Stimulated activated CD8-positive, alpha-beta memory T cell treated with anti-CD3 and anti-CD28 coated beads, Interleukin-7, amount 100 ng/mL, for 24 hours (primary cell): ENCODE results near the gene SUGCT.

Experiments used
- DNase-seq: peaks from one replicate; pipeline ENCODE4 v3.0.0-alpha.2; 2020; ENCODE audit warnings: low read depth

SUGCT gene

GRCh38 chr7:40527723-40528122 lies 392.9 kb downstream of the SUGCT start:
- DNase-seq: no peak

- DNase-seq: no peak
Observed at GRCh38 chr7:40530292-40530691, 395.5 kb downstream of the SUGCT start.

- no peak for DNase-seq
Observed at GRCh38 chr7:40531956-40532355, 397.2 kb downstream of the SUGCT start.

- DNase-seq: no peak
Observed at GRCh38 chr7:40535678-40536077, 400.9 kb downstream of the SUGCT start.

GRCh38 chr7:40536421-40536820 lies 401.6 kb downstream of the SUGCT start:
- DNase-seq: no peak

- DNase-seq: no peak
Observed at GRCh38 chr7:40538281-40538680, 403.5 kb downstream of the SUGCT start.

GRCh38 chr7:40541336-40541735 lies 406.5 kb downstream of the SUGCT start:
- no peak for DNase-seq

GRCh38 chr7:40542982-40543741 lies 408.4 kb downstream of the SUGCT start:
- DNase-seq: no peak

GRCh38 chr7:40544221-40544723 lies 409.5 kb downstream of the SUGCT start:
- no peak for DNase-seq

- no peak for DNase-seq
Observed at GRCh38 chr7:40544871-40545303, 410.1 kb downstream of the SUGCT start.

GRCh38 chr7:40545739-40546138 lies 410.9 kb downstream of the SUGCT start:
- no peak for DNase-seq

- DNase-seq: no peak
Observed at GRCh38 chr7:40546616-40547501, 412.1 kb downstream of the SUGCT start.

- no peak for DNase-seq
Observed at GRCh38 chr7:40549372-40550039, 414.7 kb downstream of the SUGCT start.

- no peak for DNase-seq
Observed at GRCh38 chr7:40551685-40552576, 417.1 kb downstream of the SUGCT start.

GRCh38 chr7:40560672-40561071 lies 425.9 kb downstream of the SUGCT start:
- no peak for DNase-seq

- DNase-seq: no peak
Observed at GRCh38 chr7:40566879-40567278, 432.1 kb downstream of the SUGCT start.

GRCh38 chr7:40569326-40569725 lies 434.5 kb downstream of the SUGCT start:
- no peak for DNase-seq

- DNase-seq: no peak
Observed at GRCh38 chr7:40570223-40570622, 435.4 kb downstream of the SUGCT start.

GRCh38 chr7:40571796-40572195 lies 437.0 kb downstream of the SUGCT start:
- DNase-seq: no peak

- DNase-seq: no peak
Observed at GRCh38 chr7:40572810-40573465, 438.1 kb downstream of the SUGCT start.

GRCh38 chr7:40579401-40579800 lies 444.6 kb downstream of the SUGCT start:
- DNase-seq: no peak
